ENCODE results near the gene RNF31. TPM values are rescaled to one million over a fixed set of nuclear protein-coding genes. Genes with fewer than 3 reads are reported as not detected.

RNF31 gene
- total RNA-seq, 1 experiment from 2014 or later = 48.6 TPM

DNA sequence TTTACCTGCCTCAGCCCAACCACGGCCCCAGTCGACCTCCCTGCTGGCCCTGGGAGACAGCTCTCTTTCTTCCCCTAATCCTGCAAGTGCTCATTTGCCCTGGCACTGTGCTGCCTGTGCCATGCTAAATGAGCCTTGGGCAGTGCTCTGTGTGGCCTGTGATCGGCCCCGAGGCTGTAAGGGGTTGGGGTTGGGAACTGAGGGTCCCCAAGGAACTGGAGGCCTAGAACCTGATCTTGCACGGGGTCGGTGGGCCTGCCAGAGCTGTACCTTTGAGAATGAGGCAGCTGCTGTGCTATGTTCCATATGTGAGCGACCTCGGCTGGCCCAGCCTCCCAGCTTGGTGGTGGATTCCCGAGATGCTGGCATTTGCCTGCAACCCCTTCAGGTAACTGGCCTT lies 2.8 kb downstream of the RNF31 start:
- no TSS peak for BruUV-seq (replicated peaks)
- peaks cover 6% of the 10 kb centered on the region for H3K36me3 ChIP-seq (ENCODE audit: control insufficient read depth, insufficient read depth, low read length)
- no peak for DNase-seq (ENCODE audit: low read depth, low spot score)
- POLR2A ChIA-PET = no interaction called here
- peaks cover 6% of the 10 kb centered on the region; the same call in 1 of the 2 replicates for H3K4me1 ChIP-seq (ENCODE audit: control insufficient read depth, insufficient read depth, low read length)
- no peaks in the 10 kb centered on the region for H3K27me3 ChIP-seq (ENCODE audit: control insufficient read depth, insufficient read depth, low read length)
- ATAC-seq = no peak
- CTCF ChIA-PET = interaction anchor here (0.9 kb wide), 1 partner anchor 59 kb away, joined by 3 read pairs; no protein-coding TSS in a partner anchor
- in situ Hi-C loops (cut with HindIII; ENCODE audit: low pct_unique_long_range_greater_than_20kb, low sequenced_read_pairs) = no loop called here
- H3K4me3 ChIP-seq (ENCODE audit: low read depth in 2 of 2, low read length in 2 of 2) = no peak overlapping the region
- intact Hi-C loops (cut with micrococcal nuclease; ENCODE audit: unreplicated experiment) = no loop called here
- no peaks in the 10 kb centered on the region for H3K9me3 ChIP-seq (ENCODE audit: control insufficient read depth, insufficient read depth, low read depth, low read length)
- TF ChIP-seq, protein P1, sequence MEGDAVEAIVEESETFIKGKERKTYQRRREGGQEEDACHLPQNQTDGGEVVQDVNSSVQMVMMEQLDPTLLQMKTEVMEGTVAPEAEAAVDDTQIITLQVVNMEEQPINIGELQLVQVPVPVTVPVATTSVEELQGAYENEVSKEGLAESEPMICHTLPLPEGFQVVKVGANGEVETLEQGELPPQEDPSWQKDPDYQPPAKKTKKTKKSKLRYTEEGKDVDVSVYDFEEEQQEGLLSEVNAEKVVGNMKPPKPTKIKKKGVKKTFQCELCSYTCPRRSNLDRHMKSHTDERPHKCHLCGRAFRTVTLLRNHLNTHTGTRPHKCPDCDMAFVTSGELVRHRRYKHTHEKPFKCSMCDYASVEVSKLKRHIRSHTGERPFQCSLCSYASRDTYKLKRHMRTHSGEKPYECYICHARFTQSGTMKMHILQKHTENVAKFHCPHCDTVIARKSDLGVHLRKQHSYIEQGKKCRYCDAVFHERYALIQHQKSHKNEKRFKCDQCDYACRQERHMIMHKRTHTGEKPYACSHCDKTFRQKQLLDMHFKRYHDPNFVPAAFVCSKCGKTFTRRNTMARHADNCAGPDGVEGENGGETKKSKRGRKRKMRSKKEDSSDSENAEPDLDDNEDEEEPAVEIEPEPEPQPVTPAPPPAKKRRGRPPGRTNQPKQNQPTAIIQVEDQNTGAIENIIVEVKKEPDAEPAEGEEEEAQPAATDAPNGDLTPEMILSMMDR (IDR thresholded peaks at IDR 0.05) = no peak
- TF ChIP-seq TCF7L2 (IDR thresholded peaks at IDR 0.05; ENCODE audit: low read depth, low read length) (no peak), POLR2AphosphoS5 (IDR thresholded peaks at IDR 0.05; ENCODE audit: low read depth, low read length) (no peak), SIN3A (IDR thresholded peaks at IDR 0.05; ENCODE audit: borderline replicate concordance, insufficient read depth, low read depth, low read length) (no peak)
- TF ChIP-seq, protein P2, sequence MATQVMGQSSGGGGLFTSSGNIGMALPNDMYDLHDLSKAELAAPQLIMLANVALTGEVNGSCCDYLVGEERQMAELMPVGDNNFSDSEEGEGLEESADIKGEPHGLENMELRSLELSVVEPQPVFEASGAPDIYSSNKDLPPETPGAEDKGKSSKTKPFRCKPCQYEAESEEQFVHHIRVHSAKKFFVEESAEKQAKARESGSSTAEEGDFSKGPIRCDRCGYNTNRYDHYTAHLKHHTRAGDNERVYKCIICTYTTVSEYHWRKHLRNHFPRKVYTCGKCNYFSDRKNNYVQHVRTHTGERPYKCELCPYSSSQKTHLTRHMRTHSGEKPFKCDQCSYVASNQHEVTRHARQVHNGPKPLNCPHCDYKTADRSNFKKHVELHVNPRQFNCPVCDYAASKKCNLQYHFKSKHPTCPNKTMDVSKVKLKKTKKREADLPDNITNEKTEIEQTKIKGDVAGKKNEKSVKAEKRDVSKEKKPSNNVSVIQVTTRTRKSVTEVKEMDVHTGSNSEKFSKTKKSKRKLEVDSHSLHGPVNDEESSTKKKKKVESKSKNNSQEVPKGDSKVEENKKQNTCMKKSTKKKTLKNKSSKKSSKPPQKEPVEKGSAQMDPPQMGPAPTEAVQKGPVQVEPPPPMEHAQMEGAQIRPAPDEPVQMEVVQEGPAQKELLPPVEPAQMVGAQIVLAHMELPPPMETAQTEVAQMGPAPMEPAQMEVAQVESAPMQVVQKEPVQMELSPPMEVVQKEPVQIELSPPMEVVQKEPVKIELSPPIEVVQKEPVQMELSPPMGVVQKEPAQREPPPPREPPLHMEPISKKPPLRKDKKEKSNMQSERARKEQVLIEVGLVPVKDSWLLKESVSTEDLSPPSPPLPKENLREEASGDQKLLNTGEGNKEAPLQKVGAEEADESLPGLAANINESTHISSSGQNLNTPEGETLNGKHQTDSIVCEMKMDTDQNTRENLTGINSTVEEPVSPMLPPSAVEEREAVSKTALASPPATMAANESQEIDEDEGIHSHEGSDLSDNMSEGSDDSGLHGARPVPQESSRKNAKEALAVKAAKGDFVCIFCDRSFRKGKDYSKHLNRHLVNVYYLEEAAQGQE (IDR thresholded peaks at IDR 0.05; ENCODE audit: insufficient read depth in 1 of 2, low read depth in 2 of 2, low read length in 1 of 2) = no peak
- no peak overlapping the region for H3K27ac ChIP-seq (ENCODE audit: low read length)

DNA sequence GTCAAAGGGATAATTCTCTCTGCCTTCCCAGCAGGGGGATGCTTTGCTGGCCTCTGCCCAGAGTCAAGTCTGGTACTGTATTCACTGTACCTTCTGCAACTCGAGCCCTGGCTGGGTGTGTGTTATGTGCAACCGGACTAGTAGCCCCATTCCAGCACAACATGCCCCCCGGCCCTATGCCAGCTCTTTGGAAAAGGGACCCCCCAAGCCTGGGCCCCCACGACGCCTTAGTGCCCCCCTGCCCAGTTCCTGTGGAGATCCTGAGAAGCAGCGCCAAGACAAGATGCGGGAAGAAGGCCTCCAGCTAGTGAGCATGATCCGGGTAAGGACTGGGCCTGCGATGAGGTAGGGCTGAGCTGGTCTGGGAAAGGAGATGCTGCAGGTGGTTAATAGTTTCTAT lies 3.3 kb downstream of the RNF31 start:
- DNase-seq (ENCODE audit: low read depth, low spot score) (no peak), ATAC-seq (no peak)
- Histone ChIP-seq H3K27ac (ENCODE audit: low read length) (no peak overlapping the region), H3K27me3 (ENCODE audit: control insufficient read depth, insufficient read depth, low read length) (no peaks in the 10 kb centered on the region), H3K36me3 (ENCODE audit: control insufficient read depth, insufficient read depth, low read length) (peaks cover 6% of the 10 kb centered on the region), H3K4me3 (ENCODE audit: low read depth in 2 of 2, low read length in 2 of 2) (no peak overlapping the region), H3K9me3 (ENCODE audit: control insufficient read depth, insufficient read depth, low read depth, low read length) (no peaks in the 10 kb centered on the region), H3K4me1 (ENCODE audit: control insufficient read depth, insufficient read depth, low read length) (peaks cover 3% of the 10 kb centered on the region; the same call in 1 of the 2 replicates)
- CTCF ChIA-PET = interaction anchor here (0.7 to 0.9 kb wide), 2 partner anchors 41 to 60 kb away, joined by 3 to 15 read pairs; no protein-coding TSS in a partner anchor
- intact Hi-C loops (cut with micrococcal nuclease; ENCODE audit: unreplicated experiment) (no loop called here), in situ Hi-C loops (cut with HindIII; ENCODE audit: low pct_unique_long_range_greater_than_20kb, low sequenced_read_pairs) (no loop called here)
- POLR2A ChIA-PET = interaction anchor here (0.6 kb wide), 1 partner anchor 40 kb away, joined by 9 read pairs; no protein-coding TSS in a partner anchor
- TF ChIP-seq, protein P2 (IDR thresholded peaks at IDR 0.05; ENCODE audit: insufficient read depth in 1 of 2, low read depth in 2 of 2, low read length in 1 of 2) = no peak
- TF ChIP-seq TCF7L2 (IDR thresholded peaks at IDR 0.05; ENCODE audit: low read depth, low read length) (no peak), SIN3A (IDR thresholded peaks at IDR 0.05; ENCODE audit: borderline replicate concordance, insufficient read depth, low read depth, low read length) (no peak), POLR2AphosphoS5 (IDR thresholded peaks at IDR 0.05; ENCODE audit: low read depth, low read length) (no peak)
- TF ChIP-seq, protein P1 (IDR thresholded peaks at IDR 0.05) = no peak
- BruUV-seq (replicated peaks) = no TSS peak
